PFSK-1 (cell line): ENCODE measurements around the gene MRPS18A.

Source experiments
- POLR2AphosphoS5 ChIP-seq: IDR thresholded peaks from 2 replicates; pipeline ENCODE4 v1.6.1; 2012; ENCODE audit warnings: low read depth, mild to moderate bottlenecking, control low read depth, low read length, moderate library complexity
- REST ChIP-seq, 2 experiments: IDR thresholded peaks; 2 replicates each; pipeline versions ENCODE4 v1.6.1 to v1.8.0; 2011 to 2012; ENCODE audit warnings: low read depth in 2 of 2, low read length in 2 of 2, control low read depth in 1 of 2, inconsistent platforms in 1 of 2, mild to moderate bottlenecking in 1 of 2, moderate library complexity in 1 of 2; ENCODE audit not compliant: insufficient read depth in 1 of 2

- TF ChIP-seq POLR2AphosphoS5 (no peak), REST (IDR thresholded peaks at IDR 0.05; ENCODE audit: insufficient read depth in 1 of 2, low read depth in 2 of 2, low read length in 2 of 2) (no peak)
Observed at GRCh38 chr6:43674921-43675320, 12.7 kb downstream of the MRPS18A start.
